ENCODE data around the gene ZNF33B.

DNA sequence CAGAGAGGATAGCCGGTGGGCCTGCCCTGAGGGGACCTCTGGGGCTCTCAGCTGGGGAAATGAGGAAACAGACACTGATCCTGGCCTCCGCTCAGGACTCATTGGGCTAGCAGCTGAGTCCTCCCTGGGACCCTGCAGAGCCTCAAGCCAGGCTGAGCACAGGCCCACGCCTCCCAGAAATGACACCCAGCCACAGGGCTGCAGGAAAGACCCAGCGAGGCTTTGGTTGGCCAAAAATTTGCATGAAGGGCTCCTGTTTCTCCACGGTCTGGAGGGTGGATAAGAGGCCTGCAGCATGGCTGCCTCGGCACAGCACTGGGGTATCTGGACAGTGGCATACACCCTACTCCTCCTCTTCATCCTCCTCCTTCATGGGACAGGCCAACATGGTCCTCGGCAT, 60.4 kb downstream of the ZNF33B start:
- TF ChIP-seq POLR2AphosphoS5 (IDR thresholded peaks at IDR 0.05; ENCODE audit: insufficient read depth in 1 of 2, low read depth in 1 of 2) (no peak), POLR2A (IDR thresholded peaks at IDR 0.05) (no peak)
- TF ChIP-seq, protein P1, sequence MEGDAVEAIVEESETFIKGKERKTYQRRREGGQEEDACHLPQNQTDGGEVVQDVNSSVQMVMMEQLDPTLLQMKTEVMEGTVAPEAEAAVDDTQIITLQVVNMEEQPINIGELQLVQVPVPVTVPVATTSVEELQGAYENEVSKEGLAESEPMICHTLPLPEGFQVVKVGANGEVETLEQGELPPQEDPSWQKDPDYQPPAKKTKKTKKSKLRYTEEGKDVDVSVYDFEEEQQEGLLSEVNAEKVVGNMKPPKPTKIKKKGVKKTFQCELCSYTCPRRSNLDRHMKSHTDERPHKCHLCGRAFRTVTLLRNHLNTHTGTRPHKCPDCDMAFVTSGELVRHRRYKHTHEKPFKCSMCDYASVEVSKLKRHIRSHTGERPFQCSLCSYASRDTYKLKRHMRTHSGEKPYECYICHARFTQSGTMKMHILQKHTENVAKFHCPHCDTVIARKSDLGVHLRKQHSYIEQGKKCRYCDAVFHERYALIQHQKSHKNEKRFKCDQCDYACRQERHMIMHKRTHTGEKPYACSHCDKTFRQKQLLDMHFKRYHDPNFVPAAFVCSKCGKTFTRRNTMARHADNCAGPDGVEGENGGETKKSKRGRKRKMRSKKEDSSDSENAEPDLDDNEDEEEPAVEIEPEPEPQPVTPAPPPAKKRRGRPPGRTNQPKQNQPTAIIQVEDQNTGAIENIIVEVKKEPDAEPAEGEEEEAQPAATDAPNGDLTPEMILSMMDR (IDR thresholded peaks at IDR 0.05) = no peak
